KG1 (cell line): Measurements from ENCODE around the gene POLR1A.

Source experiments
- DNase-seq: peaks from one replicate; lab custom pipeline; 2025; lab: John Stamatoyannopoulos, UW

The POLR1A gene

DNA sequence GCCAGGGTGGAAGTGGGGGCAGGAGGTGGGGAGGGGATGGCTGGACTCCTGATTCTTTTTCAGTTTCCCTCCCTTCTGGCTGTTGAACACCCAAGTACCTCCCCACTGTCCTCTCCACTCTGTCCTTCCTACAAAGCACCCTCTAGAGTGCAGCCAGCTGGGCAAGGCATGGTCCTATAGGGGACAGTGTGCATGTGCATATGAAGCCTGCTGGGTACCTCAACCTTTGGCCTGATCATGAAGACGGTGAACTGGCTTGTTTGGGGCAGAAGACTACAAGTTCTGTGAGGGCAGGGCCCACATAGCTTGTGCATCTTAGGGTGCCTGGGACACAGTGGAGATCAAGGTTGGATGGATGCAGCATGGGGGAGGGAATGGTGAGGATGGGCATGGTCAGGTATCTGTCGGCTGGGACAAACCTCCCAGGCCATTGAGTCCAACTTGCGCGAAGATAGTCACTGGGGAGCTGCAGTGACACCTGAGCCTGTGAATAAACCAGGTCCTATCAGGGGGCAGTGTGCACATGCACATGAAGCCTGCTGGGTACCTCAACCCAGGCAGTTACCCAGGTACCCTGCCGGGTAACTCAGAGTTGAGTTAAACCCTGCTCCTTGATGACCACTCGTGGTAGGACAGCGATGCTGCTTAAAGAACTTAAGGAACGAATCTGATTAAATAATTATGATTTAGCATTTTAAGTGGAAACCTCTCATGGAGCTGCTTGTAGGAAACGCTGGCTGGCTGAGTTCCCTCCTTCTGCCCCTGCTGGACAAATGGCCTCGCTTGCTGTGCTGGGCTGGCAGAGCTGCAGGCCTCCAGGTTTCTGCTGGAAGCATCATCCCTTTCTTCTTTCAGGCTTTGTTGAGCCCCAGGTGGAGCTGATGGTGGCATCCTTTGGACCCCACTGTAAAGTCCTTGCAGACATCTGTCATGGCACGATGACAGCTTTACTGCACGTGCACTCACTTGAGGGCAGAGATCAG, 84.0 kb downstream of the POLR1A start:
- DNase-seq: no peak

DNA sequence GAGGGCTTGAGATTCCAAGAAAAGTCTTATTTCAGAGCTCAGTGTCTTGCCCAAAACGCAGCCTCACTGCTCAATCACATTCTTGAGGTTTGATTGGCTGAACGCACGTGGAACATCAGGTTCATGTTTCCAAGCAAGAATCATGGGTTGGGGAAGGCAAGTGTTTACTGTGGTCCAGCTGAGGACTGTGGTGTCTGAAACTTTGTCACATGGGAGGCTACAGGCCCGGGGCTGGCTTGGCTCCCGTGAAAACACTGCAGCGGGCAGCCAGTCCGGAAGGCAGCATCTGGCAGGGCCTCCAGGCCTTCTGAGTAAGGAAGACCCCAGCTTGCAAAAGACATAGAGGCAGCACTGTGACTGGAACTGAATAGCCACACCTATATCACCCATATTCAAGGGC, 84.7 kb downstream of the POLR1A start:
- DNase-seq: no peak

DNA sequence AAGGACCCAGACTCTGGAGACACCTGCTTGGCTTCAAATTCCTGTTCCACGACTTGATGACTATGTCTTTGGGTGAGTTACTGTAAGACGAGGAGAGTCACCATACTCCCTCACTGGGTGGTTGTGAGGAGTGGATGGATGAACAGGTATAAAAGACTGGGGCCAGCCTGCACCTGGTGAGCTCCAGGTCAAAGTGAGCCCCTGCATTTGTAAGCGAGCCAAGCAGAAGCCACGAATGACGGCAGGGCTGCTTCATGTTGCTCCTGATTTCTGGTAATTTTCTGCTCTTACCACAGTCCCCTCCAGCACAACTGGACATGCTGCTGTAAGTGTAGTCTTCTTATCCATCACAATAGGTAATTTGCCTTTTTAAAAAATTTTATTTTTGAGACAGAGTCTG, 86.6 kb downstream of the POLR1A start:
- no peak for DNase-seq

DNA sequence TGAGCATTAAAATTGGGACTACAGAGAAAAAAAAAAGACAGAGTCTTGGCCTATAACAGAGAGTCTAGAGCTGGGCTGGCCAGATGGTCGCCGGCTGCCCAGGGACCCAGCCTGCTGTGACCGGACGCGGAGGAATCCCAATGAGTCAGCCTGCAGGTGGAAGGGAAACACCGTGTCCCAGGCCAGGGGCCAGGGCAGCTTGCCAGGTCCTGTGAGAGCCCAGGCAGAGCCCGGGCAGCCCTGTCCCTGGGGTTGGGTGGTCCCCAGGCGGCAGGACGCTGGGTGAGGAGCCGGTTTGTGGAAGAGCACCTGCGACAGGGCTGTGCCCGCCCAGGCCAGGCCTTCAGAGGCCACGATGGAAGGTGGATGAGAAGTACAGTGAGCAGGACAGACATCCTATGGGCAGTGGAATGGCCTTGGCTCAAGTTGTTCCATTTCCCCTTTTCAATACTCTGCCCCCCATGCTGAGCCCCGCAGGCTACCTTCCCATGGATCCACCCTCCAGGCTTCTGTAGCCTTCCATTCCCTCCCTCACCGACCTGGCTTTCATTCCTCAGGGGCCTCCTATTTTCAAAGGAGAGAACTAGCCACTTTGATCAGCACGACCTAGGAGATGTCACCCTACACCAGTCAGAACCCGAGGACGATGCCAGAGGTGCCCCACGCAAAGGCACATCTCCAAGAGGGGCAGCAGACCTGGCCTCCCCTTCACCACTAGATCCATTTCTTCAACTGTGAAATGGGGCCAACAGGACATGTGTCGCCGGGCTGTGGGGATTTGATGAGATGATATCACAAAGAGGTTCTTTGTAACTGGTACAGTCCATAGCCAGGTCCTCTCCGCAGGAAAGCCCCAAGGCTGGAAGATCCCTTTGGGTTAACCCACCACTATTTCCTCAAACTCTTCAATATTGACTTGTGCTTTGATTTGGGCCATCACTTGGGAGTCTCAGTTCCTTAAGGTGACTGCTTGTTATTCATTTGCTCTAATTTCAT, 87.5 kb downstream of the POLR1A start:
- DNase-seq: no peak

DNA sequence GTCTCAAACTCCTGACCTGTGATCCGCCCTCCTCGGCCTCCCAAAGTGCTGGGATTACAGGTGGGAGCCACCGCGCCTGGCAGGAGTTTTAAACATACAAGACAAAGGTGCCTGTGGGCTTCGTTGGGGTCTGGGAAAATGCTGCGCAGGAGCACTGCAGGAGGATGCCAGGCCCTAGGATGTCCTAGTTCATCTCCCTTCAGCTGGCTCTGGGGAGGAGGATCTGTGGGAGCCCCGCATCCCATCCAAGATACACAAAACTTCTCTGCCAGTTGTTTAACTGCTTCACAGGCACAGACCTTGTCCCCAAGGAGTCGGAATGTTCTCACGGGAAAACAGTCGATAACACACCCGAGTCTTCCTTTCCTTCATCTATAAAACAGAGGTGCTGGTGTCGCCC, 89.1 kb downstream of the POLR1A start:
- DNase-seq: no peak

DNA sequence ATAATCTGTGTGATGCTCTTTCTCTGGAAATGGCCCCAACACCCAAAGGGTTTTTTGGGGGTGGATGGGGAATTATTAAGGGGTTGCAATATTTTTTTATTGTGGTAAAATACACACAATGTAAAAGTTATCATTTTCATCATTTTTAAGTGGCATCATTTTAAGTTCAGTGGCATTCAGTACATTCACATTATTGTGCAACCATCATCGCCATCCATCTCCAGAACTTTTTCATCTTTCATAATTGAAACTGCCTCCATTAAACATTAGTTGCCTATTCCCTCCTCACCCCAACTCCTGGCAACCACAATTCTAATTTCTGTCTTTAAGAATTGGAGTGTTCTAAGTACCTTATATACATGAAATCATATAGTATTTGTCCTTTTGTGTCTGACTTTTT, 90.0 kb downstream of the POLR1A start:
- DNase-seq: no peak

DNA sequence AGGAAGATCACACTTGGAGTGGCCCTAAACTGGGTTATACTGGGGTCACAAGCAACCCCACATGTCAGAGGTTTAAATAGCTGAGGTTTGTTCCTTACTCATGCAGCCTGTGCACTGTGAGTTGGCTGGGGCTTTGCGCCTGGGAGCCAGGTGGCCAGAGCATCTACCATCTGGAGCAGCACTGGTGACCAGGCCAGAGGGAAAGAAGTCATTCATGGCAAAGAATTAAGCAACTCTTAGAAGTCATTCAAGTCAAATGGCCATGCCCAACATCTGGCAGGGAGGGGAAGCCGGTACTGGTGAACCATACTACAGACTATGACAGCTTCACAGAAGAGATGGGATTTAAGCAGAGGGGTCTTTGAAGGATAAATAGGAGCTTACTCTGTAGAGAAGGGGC, 90.7 kb downstream of the POLR1A start:
- no peak for DNase-seq

DNA sequence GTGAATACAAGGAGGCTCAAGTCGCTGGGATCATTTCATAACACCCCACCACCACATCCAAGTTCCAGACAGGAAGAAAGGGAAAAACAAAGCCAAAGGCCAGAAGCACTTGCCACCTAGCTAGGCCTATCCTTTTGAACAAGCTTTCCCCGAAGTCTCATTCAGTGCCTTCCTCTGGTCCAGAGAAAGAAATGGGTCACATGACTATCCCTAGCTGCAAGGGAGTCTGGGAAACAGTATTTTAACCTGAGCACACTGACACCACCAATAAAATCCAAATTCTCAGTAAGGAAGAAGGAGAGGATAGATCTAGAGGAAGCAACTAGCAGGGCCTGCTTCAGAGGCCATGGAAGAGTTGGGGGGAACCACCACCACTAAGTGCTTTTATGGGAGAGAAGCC, 91.2 kb downstream of the POLR1A start:
- no peak for DNase-seq

DNA sequence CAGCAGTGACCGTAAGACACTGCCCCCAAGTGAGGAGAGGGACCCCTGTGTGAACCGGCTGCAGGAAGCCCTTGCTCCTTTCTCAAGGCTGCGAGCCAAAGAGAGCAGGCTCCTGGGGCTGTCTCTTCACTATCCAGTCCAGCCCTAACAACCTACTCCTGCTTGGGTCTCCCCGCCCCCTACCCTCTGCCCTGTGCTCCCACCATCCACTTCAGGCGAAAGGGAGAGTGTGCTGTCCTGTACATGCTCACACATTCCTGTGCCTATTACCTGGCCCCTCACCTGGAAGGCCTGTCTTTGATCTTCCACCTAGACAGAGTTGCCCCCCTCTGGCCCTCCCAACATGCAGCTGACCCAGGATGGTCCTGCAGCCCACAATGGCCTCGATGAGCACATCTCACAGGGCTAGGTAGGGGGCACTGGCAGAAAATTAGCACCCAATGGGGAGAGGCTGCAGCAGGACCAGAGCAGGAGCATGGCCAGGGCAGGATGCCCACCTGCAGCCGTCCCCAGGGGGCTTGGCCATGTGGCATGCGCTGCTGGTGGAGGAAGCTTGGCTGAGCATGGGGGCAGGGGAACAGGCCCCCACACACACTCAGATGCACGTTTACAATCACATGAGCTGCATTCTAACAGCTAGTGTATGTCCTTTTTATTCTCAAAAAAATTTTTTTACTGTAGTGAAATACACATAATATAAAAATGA, 93.5 kb downstream of the POLR1A start:
- no peak for DNase-seq

DNA sequence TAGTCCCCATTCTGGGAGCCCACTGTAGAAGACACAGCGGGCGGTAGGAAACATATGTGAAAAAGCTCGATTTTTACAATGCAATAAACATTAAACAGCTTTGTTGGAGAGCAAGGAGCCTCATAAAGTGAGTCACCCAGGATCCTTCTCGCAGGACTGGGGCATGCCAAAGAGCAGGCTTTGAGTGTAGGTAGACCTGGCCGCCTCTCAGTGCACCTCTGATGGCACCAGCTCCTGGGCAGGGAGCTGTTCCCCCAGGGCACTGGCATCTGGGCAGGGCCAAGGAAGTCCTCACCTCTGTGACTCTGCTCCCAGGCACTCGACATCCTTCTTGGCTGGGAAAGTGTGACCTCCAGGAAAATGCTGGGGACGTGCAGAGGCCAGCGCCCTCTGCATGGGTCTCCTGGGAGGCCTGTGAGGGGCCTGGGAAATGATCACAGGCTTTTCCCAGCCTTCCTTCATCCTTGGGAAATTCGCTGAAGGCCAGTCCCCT, 94.2 kb downstream of the POLR1A start:
- DNase-seq: no peak

DNA sequence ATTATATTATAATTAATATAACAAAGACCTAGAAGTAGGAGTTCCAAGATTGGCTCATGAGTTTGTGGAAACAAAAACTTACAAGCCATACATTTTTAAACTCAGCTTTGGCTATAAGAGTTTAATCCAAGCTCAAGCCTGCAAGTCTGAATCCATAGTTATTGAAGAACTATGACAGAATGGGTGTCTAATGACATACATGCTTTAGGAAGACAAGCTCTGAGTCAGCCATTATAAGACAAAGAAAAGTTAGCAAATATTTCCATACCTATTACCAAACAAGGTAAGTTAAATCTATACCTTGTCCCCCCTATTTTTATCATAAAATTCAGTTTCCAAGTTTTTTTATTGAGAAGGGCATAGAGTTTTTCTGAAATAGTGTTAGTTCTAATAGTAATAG, 95.6 kb downstream of the POLR1A start:
- DNase-seq: no peak

DNA sequence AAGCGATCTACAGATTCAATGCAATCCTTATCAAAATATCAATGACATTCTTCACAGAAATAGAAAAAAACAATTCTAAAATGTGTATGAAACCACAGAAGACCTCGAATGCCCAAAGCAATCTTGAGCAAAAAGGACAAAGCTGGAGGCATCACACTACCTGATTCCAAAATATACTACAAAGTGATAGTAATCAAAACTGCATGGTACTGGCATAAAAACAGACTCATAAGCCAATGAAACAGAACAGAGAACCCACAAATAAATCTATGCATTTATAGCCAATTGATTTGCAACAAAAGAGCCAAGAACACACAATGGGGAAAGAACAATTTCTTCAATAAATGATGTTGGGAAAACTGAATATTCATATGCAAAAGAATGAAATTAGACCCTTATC, 99.2 kb downstream of the POLR1A start:
- DNase-seq: no peak

DNA sequence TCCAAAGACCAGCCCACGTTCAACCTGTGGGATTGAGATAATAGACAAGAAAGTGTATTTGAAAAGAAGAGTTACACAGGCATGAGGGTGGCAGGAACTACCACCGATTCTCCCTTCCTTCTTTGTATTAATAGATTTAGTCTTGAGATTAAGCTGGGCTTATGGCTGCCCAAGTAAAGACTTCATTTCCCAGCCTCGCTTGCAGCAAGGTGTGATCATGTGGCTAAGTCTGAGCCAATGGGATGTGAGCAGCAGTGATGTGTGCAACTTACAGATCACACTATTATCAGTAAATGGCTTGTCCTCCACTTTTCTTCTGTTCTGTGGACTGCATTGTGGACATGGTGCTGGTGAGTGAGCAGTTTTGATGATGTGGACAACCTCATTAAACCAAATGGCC, 101.7 kb downstream of the POLR1A start:
- DNase-seq: no peak

DNA sequence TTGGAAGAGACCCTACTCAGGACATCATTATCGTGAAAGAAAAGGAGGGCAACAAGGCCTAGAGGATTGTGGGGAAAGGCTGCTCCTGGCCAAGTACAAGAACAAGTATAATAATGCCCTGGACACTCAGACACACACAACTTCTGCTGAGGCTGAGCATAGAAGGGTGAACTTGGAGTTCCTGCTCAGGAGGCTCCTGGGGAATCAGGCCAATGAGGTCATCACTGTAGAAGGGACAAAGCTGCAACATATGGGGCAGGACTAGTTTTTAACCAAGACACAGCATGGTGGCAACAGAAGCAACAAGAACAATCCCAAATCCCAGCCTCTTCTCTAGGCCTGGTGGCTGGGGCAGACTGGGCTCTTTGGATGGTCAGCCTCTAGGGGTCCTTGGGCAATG, 102.6 kb downstream of the POLR1A start:
- no peak for DNase-seq

DNA sequence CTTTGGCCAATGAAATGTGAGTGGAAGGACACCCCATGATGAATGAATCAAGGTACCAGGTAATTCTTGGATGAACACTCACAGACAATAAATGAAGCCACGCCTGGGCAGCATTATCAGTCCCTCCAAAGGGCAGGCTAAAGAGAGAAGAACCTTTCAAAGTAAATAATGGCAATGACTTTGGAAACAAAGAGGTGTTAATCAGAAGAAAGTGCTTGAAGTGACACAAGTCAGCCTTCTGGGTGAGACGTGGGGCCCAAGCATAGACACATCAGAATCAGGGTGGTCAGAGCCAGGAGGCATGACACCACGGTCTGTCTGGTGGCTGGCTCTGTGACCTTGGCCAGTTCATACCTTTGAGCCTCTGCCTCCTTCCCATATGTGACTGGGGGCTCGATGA, 103.3 kb downstream of the POLR1A start:
- DNase-seq: no peak

DNA sequence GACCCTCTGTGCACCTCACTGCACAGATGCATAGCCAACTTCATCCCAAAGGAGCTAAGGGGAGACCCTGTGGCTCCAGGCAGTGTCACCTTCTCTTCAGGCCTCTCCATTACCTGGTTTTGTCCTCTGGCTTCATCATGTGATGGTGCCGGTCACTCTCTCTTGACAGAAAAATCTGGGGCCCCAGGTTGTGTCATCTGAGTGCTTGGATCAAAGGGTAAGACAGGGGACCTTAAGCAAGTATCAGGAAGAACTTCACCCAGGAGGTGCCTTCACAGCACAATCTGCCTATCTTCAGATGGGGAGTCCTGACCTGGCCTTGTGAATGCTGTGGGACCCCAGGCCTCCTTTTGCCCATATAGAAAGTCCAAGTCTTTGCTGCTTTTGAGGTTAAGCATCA, 104.4 kb downstream of the POLR1A start:
- no peak for DNase-seq

DNA sequence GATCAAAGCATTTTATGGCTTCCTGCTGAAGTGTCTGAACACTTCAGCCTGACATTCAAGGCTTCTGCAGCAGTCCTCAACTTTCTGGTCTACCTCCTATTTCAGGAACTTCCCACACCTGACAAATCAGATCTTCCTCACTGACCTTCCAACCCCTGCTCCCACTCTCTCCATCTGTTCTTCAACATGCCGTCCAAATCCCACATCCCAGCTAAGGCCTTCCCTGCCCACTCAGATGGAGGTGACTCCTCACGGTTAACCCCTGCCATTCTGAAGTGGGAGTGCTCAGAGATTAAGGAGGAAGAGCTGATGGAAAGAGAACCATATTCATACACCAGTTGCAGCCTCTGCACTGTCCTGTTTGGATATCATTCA, 104.8 kb downstream of the POLR1A start:
- DNase-seq: no peak

DNA sequence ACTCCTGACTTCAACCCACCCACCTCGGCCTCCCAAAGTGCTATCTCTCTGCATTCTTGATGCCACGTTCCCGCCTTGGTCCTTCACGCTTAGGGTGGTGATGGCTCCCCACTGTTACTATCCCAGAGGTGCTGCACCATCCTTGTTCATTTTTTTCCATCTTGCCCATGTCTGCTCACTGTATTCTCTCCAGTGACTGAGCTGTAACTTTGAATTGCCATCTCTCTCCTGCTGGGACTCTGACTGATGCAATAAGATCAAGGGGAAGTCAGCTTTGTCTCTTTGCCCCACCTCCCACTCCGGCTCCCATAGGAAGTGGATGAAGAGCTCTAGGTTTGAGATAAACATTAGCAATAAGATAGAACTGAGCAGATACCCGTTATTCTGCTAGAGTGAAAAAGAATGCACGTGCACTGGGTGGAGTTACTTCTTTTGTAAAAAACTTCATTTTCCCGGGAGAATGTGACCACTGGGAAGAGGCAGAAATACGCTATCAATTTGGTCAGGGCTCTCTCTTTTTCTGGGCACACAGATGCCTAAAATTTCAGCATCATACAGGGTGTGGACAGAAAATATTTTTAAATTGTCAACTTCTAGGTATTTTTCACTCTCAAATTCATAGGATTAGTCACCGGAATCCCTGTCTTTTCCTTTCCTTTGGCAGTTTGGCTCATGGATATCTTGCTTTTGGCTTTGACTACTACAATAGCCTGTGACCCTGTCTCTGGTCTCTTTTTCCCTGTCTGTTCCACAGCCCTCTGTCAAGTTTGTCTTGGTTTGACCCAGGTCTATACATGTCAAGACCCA, 105.4 kb downstream of the POLR1A start:
- DNase-seq: no peak

DNA sequence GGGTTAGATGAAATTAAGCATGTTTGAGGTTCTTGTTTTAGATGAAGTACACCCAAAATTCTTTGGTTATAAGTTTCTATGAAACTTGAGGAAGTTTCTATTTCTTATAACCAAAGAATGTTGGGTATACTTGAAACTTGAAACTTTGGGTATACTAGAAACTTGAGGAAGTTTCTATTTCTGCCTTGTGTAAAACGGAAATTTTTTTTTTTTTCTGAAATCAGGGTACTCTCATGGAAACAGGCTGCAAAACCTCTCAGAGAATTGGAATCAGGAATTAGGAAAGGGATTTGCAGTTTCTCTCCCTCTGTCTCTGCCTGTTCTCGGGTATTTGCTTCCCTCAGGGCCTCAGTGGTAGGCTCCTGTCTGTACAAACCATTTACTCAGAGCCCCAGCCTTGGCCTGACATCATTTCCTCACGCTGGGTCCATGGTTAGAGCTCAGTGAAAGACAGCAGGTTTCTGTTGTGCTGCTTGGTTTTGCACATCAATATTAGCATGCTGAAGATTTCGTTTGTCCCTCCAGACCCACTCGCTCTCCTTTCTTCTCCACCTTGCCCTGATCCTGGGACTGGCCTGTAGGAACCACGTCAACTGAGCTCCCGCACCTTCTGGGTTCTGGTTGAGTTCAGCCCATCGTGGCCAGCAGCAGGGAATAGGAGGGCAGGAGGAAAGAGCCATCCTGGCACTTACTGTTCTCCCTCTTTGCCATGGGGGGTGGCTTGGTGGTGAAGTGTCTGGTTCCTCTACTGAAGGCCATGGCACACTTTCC, 106.4 kb downstream of the POLR1A start:
- DNase-seq: peak; percentile 81
